ENCODE results near the gene ZFP57. TPM values are rescaled to one million over a fixed set of nuclear protein-coding genes. Genes with fewer than 3 reads are reported as not detected.

Gene ZFP57
- total RNA-seq, 4 donors from 2014 or later: 0.23 to 6.2 (median 1.2) TPM; not detected in 1

- H3K4me3 ChIP-seq: no peak overlapping the region
- no peaks in the 10 kb centered on the region for H3K9me3 ChIP-seq
- H3K36me3 ChIP-seq: no peaks in the 10 kb centered on the region
- H3K4me1 ChIP-seq: peaks cover 4 to 11% (median 8%) of the 10 kb centered on the region in 4 donors
- WGBS: 90% methylated on average over 3 of the region's 3 CpGs
- intact Hi-C loops (cut with DNase I): no loop called here
- H3K27me3 ChIP-seq: peaks cover 0 to 25% (median 0%) of the 10 kb centered on the region in 4 donors
- TF ChIP-seq POLR2A (IDR thresholded peaks at IDR 0.05; ENCODE audit: low read depth): no peak
- no peak for TF ChIP-seq CTCF (IDR thresholded peaks at IDR 0.05)
- no peak for TF ChIP-seq POLR2AphosphoS5 (IDR thresholded peaks at IDR 0.05)
- no peak for TF ChIP-seq EP300 (IDR thresholded peaks at IDR 0.05)
- H3K27ac ChIP-seq (replicated peaks in 1 of 4): no peak overlapping the region
- no peak for DNase-seq (ENCODE audit: extremely low spot score)
Observed at GRCh38 chr6:29661071-29661470, 19.9 kb downstream of the ZFP57 start.

GRCh38 chr6:29656798-29657197 lies 24.2 kb downstream of the ZFP57 start, which contains the start of gene MOG:
TSS of gene MOG (plus strand) at chr6:29657092. CDS start at chr6:29657210, 118 bp downstream.
- intact Hi-C loops (cut with DNase I): loop anchor here (10.0 kb wide), 1 partner anchor 68 kb away; the partner anchor contains the start of gene HLA-F
- Histone ChIP-seq H3K27ac (replicated peaks in 1 of 4) (peak within 1 kb of the TSS; percentile 13 to 67 (median 43)), H3K9me3 (no peaks in the 10 kb centered on the region), H3K36me3 (no peaks in the 10 kb centered on the region), H3K4me1 (peaks cover 21 to 35% (median 31%) of the 10 kb centered on the region in 4 donors), H3K4me3 (no peak within 1 kb of the TSS), H3K27me3 (peaks cover 0 to under 1% (median 0%) of the 10 kb centered on the region in 4 donors)
- no peak for TF ChIP-seq POLR2AphosphoS5 (IDR thresholded peaks at IDR 0.05)
- no peak for TF ChIP-seq POLR2A (IDR thresholded peaks at IDR 0.05; ENCODE audit: low read depth)
- no peak for TF ChIP-seq EP300 (IDR thresholded peaks at IDR 0.05)
- TF ChIP-seq CTCF (IDR thresholded peaks at IDR 0.05): no peak
- no peak for DNase-seq (ENCODE audit: extremely low spot score)
- WGBS: 66% methylated on average over 3 of the region's 4 CpGs

- H3K4me3 ChIP-seq: no peak overlapping the region
- no peak for DNase-seq (ENCODE audit: extremely low spot score)
- no peaks in the 10 kb centered on the region for H3K27me3 ChIP-seq
- H3K27ac ChIP-seq (replicated peaks in 1 of 4): peak overlapping the region; percentile 13 to 67 (median 43)
- peaks cover 21 to 35% (median 31%) of the 10 kb centered on the region in 4 donors for H3K4me1 ChIP-seq
- WGBS: 28% methylated on average over 2 of the region's 2 CpGs
- intact Hi-C loops (cut with DNase I): loop anchor here (10.0 kb wide), 1 partner anchor 69 kb away; the partner anchor contains the start of gene HLA-F
- TF ChIP-seq POLR2A (IDR thresholded peaks at IDR 0.05; ENCODE audit: low read depth) (no peak), CTCF (IDR thresholded peaks at IDR 0.05) (no peak), EP300 (IDR thresholded peaks at IDR 0.05) (no peak), POLR2AphosphoS5 (IDR thresholded peaks at IDR 0.05) (no peak)
- H3K36me3 ChIP-seq: no peaks in the 10 kb centered on the region
- H3K9me3 ChIP-seq: no peaks in the 10 kb centered on the region
Observed at GRCh38 chr6:29656157-29656556, 24.8 kb downstream of the ZFP57 start.

- 52% methylated on average over 6 of the region's 6 CpGs for WGBS
- H3K27ac ChIP-seq (replicated peaks in 1 of 4): peak overlapping the region; percentile 13 to 67 (median 43)
- intact Hi-C loops (cut with DNase I): loop anchor here (10.0 kb wide), 1 partner anchor 69 kb away; the partner anchor contains the start of gene HLA-F
- no peak overlapping the region for H3K4me3 ChIP-seq
- TF ChIP-seq CTCF (IDR thresholded peaks at IDR 0.05): no peak
- no peak for TF ChIP-seq EP300 (IDR thresholded peaks at IDR 0.05)
- no peak for TF ChIP-seq POLR2A (IDR thresholded peaks at IDR 0.05; ENCODE audit: low read depth)
- no peak for TF ChIP-seq POLR2AphosphoS5 (IDR thresholded peaks at IDR 0.05)
- no peak for DNase-seq (ENCODE audit: extremely low spot score)
- no peaks in the 10 kb centered on the region for H3K36me3 ChIP-seq
- peaks cover 21 to 35% (median 31%) of the 10 kb centered on the region in 4 donors for H3K4me1 ChIP-seq
- H3K9me3 ChIP-seq: no peaks in the 10 kb centered on the region
- H3K27me3 ChIP-seq: no peaks in the 10 kb centered on the region
Observed at GRCh38 chr6:29655658-29656057, 25.3 kb downstream of the ZFP57 start.

Measured in esophagus muscularis mucosa (tissue), 4 donors.